Vagina (tissue), 2 donors: ENCODE results near the gene SLC22A14. TPM values are rescaled to one million over a fixed set of nuclear protein-coding genes. Genes with fewer than 3 reads are reported as not detected.
"Not testable (repeated sequence)": the region's sequence is repeated elsewhere in the genome, so short reads cannot be mapped to it uniquely, and the experiment has no call there.

ENCODE experiments used
- DNase-seq, 2 donors: peaks; one replicate each; pipeline ENCODE4 v3.0.0-alpha.2; 2017; ENCODE audit errors: extremely low spot score in 2 of 2
- H3K27ac ChIP-seq: fragments of 200-600 bp; sonication (generic); one replicate; pipeline ENCODE4 v1.5.1; 2019
- H3K27me3 ChIP-seq: fragments of 200-600 bp; sonication (generic); one replicate; pipeline ENCODE4 v1.5.1; 2019
- H3K36me3 ChIP-seq, 2 donors: fragments of 200-600 bp; sonication (generic); one replicate each; pipeline ENCODE4 v1.5.1; 2017 to 2019
- H3K4me1 ChIP-seq: fragments of 200-600 bp; sonication (generic); one replicate; pipeline ENCODE4 v1.5.1; 2019
- H3K4me3 ChIP-seq, 2 donors: fragments of 200-600 bp; sonication (generic); 1 replicate in 1 of 2; 2 replicates in 1 of 2; pipeline ENCODE4 v1.5.1; 2016 to 2019
- H3K9me3 ChIP-seq: fragments of 200-600 bp; sonication (generic); one replicate; pipeline ENCODE4 v1.5.1; 2019
- CTCF ChIP-seq, 3 experiments: fragments of 450-650 bp in 2 of 3; fragments of 200-600 bp in 1 of 3; sonication (generic) in 1 of 3; IDR thresholded peaks; one replicate each; pipeline ENCODE4 v1.5.1; 2017 to 2019; ENCODE audit warnings: antibody characterized with exemption in 3 of 3, mild to moderate bottlenecking in 2 of 3, moderate library complexity in 2 of 3
- POLR2A ChIP-seq, 2 donors: fragments of 450-650 bp; IDR thresholded peaks; one replicate each; pipeline ENCODE4 v1.6.1; 2017; ENCODE audit warnings: antibody characterized with exemption in 2 of 2, mild to moderate bottlenecking in 2 of 2, moderate library complexity in 2 of 2
- POLR2AphosphoS5 ChIP-seq, 2 donors: sonication (generic); formaldehyde crosslinking; IDR thresholded peaks; one replicate each; pipeline ENCODE4 v1.9.0; 2017; ENCODE audit warnings: antibody characterized with exemption in 2 of 2, mild to moderate bottlenecking in 2 of 2, low read depth in 1 of 2; ENCODE audit not compliant: insufficient read depth in 1 of 2
- intact Hi-C: fragments of 100-400 bp; cut with DNase I; formaldehyde crosslinking; loops from one replicate; pipeline ENCODE4 v1.15.1; 2023
- total RNA-seq: library from RNA; depleted of rRNA; stranded (reverse); fragments of >200 nt; gene quantifications from one replicate; pipeline ENCODE4 v1.2.3, GENCODE V29; 2016

SLC22A14 gene
- total RNA-seq, 1 donor from 2014 or later = 0.49 TPM

GRCh38 chr3:38297053-38297452, 15.0 kb downstream of the SLC22A14 start:
- DNase-seq, intact Hi-C loops, H3K27me3 ChIP-seq, H3K4me3 ChIP-seq, H3K4me1 ChIP-seq, H3K27ac ChIP-seq, H3K36me3 ChIP-seq, H3K9me3 ChIP-seq: not testable (repeated sequence)
- peak in 1 of 2 donors; percentile 58 for TF ChIP-seq POLR2AphosphoS5 (IDR thresholded peaks at IDR 0.05; ENCODE audit: insufficient read depth in 1 of 2, low read depth in 1 of 2)

- Histone ChIP-seq H3K4me3 (no peak overlapping the region), H3K27ac (no peak overlapping the region), H3K4me1 (no peaks in the 10 kb centered on the region), H3K9me3 (no peaks in the 10 kb centered on the region), H3K27me3 (no peaks in the 10 kb centered on the region), H3K36me3 (no peaks in the 10 kb centered on the region)
- no peak for DNase-seq
- no peak for TF ChIP-seq POLR2AphosphoS5 (IDR thresholded peaks at IDR 0.05; ENCODE audit: insufficient read depth in 1 of 2, low read depth in 1 of 2)
- TF ChIP-seq CTCF (IDR thresholded peaks at IDR 0.05) = no peak
- no peak for TF ChIP-seq POLR2A (IDR thresholded peaks at IDR 0.05)
- intact Hi-C loops = no loop called here
Measured at GRCh38 chr3:38297537-38297936, 15.4 kb downstream of the SLC22A14 start.

GRCh38 chr3:38297947-38298711, 16.0 kb downstream of the SLC22A14 start:
- Histone ChIP-seq H3K4me1 (no peaks in the 10 kb centered on the region), H3K27me3 (no peaks in the 10 kb centered on the region), H3K36me3 (no peaks in the 10 kb centered on the region), H3K9me3 (no peaks in the 10 kb centered on the region), H3K27ac (no peak overlapping the region), H3K4me3 (no peak overlapping the region)
- peak in 1 of 2 donors; percentile 58 for DNase-seq
- no peak for TF ChIP-seq POLR2AphosphoS5 (IDR thresholded peaks at IDR 0.05; ENCODE audit: insufficient read depth in 1 of 2, low read depth in 1 of 2)
- TF ChIP-seq CTCF (IDR thresholded peaks at IDR 0.05) = no peak
- TF ChIP-seq POLR2A (IDR thresholded peaks at IDR 0.05) = no peak
- intact Hi-C loops = no loop called here

GRCh38 chr3:38306941-38307340, 24.8 kb downstream of the SLC22A14 start:
- peak in 1 of 2 donors; percentile 71 for DNase-seq
- intact Hi-C loops = no loop called here
- no peak overlapping the region for H3K27ac ChIP-seq
- H3K9me3 ChIP-seq = no peaks in the 10 kb centered on the region
- no peak overlapping the region for H3K4me3 ChIP-seq
- no peaks in the 10 kb centered on the region for H3K36me3 ChIP-seq
- no peaks in the 10 kb centered on the region for H3K4me1 ChIP-seq
- H3K27me3 ChIP-seq = no peaks in the 10 kb centered on the region
- TF ChIP-seq CTCF (IDR thresholded peaks at IDR 0.05) (no peak), POLR2A (IDR thresholded peaks at IDR 0.05) (no peak), POLR2AphosphoS5 (IDR thresholded peaks at IDR 0.05; ENCODE audit: insufficient read depth in 1 of 2, low read depth in 1 of 2) (no peak)

GRCh38 chr3:38307599-38307998, 25.5 kb downstream of the SLC22A14 start:
- no peak overlapping the region for H3K4me3 ChIP-seq
- DNase-seq = peak in 1 of 2 donors; percentile 62
- H3K4me1 ChIP-seq = no peaks in the 10 kb centered on the region
- no peak overlapping the region for H3K27ac ChIP-seq
- no peaks in the 10 kb centered on the region for H3K36me3 ChIP-seq
- TF ChIP-seq POLR2AphosphoS5 (IDR thresholded peaks at IDR 0.05; ENCODE audit: insufficient read depth in 1 of 2, low read depth in 1 of 2) (no peak), POLR2A (IDR thresholded peaks at IDR 0.05) (no peak), CTCF (IDR thresholded peaks at IDR 0.05) (no peak)
- intact Hi-C loops = no loop called here
- H3K27me3 ChIP-seq = no peaks in the 10 kb centered on the region
- H3K9me3 ChIP-seq = no peaks in the 10 kb centered on the region
